ENCODE data around the gene ADNP. TPM values are rescaled to one million over a fixed set of nuclear protein-coding genes. Genes with fewer than 3 reads are reported as not detected.

Gene ADNP
- total and polyA plus RNA-seq, 2 of the 13 experiments (the other 11 are each of a cell fraction or from before 2014, with no cell fraction given): 21.0 to 21.5 TPM

DNA sequence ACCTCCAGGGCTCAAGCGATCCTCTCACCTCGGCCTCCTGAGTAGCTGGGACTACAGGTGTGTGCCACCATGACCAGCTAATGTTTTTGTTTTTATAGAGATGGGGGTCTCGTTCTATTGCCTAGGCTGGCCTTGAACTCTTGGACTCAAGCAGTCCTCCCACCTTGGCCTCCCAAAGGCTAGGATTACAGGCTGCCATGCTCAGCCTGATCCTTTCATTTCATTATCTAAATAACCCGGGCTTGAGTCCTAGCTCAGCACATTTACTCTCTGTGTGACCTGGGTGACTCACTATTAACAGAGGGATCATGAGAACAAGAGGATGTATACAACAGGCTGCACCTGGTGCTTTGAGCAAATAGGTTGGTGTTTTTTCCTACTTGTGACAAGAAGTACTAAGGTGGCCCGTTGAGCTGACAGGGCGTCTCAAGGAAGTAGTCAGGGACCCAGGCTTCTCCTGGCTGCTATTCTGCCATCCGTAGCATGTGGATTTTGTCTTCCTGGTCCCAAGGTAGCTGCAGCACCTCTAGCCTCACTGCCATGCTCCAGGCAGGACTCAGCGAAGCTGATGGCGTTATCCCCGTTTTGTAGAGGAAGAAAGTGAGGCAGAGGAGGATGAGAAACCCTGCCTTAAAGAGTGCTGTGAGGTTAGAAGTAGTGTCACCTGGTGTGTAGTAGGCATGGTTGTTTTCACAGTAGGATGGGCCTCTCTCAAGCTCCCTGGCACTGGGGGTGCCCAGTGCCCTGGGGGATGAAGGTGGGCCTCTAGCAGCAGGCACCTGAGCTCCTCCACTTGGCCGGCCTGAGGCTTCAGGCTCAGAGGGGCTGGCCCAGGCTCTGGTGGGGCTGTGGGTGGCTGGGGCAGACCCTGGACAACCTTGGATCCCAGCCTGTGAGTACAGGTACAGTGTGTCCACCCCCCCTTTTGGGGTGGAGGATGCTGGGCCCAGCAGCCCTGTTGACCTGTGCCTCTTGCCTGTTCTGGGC is 62.4 kb downstream of the ADNP start (continued):
- TF ChIP-seq, protein P1, sequence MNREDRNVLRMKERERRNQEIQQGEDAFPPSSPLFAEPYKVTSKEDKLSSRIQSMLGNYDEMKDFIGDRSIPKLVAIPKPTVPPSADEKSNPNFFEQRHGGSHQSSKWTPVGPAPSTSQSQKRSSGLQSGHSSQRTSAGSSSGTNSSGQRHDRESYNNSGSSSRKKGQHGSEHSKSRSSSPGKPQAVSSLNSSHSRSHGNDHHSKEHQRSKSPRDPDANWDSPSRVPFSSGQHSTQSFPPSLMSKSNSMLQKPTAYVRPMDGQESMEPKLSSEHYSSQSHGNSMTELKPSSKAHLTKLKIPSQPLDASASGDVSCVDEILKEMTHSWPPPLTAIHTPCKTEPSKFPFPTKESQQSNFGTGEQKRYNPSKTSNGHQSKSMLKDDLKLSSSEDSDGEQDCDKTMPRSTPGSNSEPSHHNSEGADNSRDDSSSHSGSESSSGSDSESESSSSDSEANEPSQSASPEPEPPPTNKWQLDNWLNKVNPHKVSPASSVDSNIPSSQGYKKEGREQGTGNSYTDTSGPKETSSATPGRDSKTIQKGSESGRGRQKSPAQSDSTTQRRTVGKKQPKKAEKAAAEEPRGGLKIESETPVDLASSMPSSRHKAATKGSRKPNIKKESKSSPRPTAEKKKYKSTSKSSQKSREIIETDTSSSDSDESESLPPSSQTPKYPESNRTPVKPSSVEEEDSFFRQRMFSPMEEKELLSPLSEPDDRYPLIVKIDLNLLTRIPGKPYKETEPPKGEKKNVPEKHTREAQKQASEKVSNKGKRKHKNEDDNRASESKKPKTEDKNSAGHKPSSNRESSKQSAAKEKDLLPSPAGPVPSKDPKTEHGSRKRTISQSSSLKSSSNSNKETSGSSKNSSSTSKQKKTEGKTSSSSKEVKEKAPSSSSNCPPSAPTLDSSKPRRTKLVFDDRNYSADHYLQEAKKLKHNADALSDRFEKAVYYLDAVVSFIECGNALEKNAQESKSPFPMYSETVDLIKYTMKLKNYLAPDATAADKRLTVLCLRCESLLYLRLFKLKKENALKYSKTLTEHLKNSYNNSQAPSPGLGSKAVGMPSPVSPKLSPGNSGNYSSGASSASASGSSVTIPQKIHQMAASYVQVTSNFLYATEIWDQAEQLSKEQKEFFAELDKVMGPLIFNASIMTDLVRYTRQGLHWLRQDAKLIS (CRISPR knock-in tag; IDR thresholded peaks at IDR 0.05): no peak
- TF ChIP-seq HES4 (CRISPR knock-in tag; IDR thresholded peaks at IDR 0.05; ENCODE audit: borderline replicate concordance) (no peak), FOXA3 (CRISPR knock-in tag; IDR thresholded peaks at IDR 0.05) (peak; percentile 58), KLF15 (CRISPR knock-in tag; IDR thresholded peaks at IDR 0.05; ENCODE audit: borderline replicate concordance) (no peak), ZNF720 (CRISPR knock-in tag; IDR thresholded peaks at IDR 0.05) (no peak), RBM39 (IDR thresholded peaks at IDR 0.05; ENCODE audit: low read depth, low read length, poor library complexity, severe bottlenecking) (no peak), SAP130 (CRISPR knock-in tag; IDR thresholded peaks at IDR 0.05; ENCODE audit: low read depth) (peak; percentile 62), LCORL (IDR thresholded peaks at IDR 0.05) (no peak), LCORL (CRISPR knock-in tag; IDR thresholded peaks at IDR 0.05) (no peak), NR2F6 (IDR thresholded peaks at IDR 0.05) (peak; percentile 44; the same call in 1 of the 2 replicates), NR2F6 (CRISPR knock-in tag; IDR thresholded peaks at IDR 0.05) (peak; percentile 51; the same call in 1 of the 2 replicates), ZFP62 (CRISPR knock-in tag; IDR thresholded peaks at IDR 0.05) (no peak), FIP1L1 (IDR thresholded peaks at IDR 0.05; ENCODE audit: borderline replicate concordance, insufficient read depth, low read depth, low read length) (no peak), ZBTB21 (CRISPR knock-in tag; IDR thresholded peaks at IDR 0.05) (0 out of 2 replicates have a peak, but pooled peaks have one; percentile 18)
- TF ChIP-seq, protein P2, sequence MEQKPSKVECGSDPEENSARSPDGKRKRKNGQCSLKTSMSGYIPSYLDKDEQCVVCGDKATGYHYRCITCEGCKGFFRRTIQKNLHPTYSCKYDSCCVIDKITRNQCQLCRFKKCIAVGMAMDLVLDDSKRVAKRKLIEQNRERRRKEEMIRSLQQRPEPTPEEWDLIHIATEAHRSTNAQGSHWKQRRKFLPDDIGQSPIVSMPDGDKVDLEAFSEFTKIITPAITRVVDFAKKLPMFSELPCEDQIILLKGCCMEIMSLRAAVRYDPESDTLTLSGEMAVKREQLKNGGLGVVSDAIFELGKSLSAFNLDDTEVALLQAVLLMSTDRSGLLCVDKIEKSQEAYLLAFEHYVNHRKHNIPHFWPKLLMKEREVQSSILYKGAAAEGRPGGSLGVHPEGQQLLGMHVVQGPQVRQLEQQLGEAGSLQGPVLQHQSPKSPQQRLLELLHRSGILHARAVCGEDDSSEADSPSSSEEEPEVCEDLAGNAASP (CRISPR knock-in tag; IDR thresholded peaks at IDR 0.05; ENCODE audit: borderline replicate concordance): no peak
- TF ChIP-seq, protein P3, sequence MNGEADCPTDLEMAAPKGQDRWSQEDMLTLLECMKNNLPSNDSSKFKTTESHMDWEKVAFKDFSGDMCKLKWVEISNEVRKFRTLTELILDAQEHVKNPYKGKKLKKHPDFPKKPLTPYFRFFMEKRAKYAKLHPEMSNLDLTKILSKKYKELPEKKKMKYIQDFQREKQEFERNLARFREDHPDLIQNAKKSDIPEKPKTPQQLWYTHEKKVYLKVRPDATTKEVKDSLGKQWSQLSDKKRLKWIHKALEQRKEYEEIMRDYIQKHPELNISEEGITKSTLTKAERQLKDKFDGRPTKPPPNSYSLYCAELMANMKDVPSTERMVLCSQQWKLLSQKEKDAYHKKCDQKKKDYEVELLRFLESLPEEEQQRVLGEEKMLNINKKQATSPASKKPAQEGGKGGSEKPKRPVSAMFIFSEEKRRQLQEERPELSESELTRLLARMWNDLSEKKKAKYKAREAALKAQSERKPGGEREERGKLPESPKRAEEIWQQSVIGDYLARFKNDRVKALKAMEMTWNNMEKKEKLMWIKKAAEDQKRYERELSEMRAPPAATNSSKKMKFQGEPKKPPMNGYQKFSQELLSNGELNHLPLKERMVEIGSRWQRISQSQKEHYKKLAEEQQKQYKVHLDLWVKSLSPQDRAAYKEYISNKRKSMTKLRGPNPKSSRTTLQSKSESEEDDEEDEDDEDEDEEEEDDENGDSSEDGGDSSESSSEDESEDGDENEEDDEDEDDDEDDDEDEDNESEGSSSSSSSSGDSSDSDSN (CRISPR knock-in tag; IDR thresholded peaks at IDR 0.05): no peak
- TF ChIP-seq, protein P4, sequence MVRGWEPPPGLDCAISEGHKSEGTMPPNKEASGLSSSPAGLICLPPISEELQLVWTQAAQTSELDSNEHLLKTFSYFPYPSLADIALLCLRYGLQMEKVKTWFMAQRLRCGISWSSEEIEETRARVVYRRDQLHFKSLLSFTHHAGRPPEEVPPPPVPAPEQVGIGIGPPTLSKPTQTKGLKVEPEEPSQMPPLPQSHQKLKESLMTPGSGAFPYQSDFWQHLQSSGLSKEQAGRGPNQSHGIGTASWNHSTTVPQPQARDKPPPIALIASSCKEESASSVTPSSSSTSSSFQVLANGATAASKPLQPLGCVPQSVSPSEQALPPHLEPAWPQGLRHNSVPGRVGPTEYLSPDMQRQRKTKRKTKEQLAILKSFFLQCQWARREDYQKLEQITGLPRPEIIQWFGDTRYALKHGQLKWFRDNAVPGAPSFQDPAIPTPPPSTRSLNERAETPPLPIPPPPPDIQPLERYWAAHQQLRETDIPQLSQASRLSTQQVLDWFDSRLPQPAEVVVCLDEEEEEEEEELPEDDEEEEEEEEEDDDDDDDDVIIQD (CRISPR knock-in tag; IDR thresholded peaks at IDR 0.05; ENCODE audit: low read depth): 0 out of 2 replicates have a peak, but pooled peaks have one; percentile 11
- TF ChIP-seq, protein P5, sequence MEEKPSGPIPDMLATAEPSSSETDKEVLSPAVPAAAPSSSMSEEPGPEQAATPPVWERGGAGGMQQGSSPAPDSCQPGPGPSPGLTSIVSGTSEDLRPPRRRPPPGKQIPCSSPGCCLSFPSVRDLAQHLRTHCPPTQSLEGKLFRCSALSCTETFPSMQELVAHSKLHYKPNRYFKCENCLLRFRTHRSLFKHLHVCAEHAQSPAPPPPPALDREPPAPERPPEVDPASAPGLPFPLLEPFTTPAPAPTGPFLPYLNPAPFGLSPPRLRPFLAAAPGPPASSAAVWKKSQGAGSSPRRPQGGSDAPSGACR (CRISPR knock-in tag; IDR thresholded peaks at IDR 0.05): no peak

Measured in HepG2 (cell line).